ENCODE results near the gene EZR.

Gene EZR

DNA sequence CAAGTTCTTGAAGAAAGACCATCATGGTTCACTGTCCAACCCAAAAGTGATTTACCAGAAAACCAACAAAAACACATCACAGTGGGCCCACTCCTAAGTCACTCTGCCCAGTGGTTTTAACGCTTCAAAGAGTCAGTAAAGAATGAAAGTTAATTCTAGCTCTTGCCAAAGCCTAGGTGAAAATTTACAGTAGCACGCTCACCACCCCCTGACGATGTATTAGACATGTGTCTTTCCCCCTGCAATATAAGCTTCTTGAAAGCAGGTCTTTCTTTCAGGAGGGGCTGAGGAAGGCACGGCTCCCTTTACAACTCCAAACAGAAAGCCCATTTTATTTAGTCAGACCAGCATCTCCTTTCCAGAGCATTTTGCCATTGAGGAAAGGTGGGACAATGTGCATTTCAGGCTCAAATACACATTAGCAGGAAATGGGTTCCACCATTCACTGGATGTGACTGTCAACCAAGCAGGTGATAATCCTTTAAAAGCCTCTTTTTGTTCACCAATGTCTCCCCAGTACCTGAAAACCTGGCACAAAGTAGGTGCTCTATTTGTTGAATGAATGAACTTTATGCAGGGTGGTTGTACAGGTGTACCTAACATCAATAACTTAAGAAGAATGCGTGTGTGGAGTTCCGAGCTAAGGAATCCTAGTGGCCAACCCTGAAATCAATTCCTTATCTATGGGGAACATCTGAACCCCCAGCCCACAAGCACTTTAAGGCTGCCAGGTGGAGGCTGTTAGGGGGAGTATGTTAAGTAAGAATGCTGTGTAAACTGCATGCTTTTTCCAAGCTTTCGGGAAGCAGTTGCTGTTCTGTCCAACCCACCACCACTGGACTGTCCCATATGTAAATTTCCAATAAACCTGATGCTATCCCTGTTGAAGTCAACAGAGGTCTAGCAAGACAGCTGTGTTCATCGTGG lies 11.4 kb downstream of the EZR start:
- Histone ChIP-seq H3K9me3 (ENCODE audit: insufficient read depth, low read length) (peaks cover 7% of the 10 kb centered on the region; the same call in 1 of the 2 replicates), H3K4me2 (ENCODE audit: low read length) (no peak overlapping the region), H3K79me2 (ENCODE audit: low read length) (peaks cover 94% of the 10 kb centered on the region), H2AFZ (ENCODE audit: low read depth, low read length) (no peak overlapping the region), H3K27ac (ENCODE audit: low read length) (no peak overlapping the region), H3K36me3 (replicated peaks; ENCODE audit: low read depth, low read length) (peaks cover 25% of the 10 kb centered on the region), H3K9ac (ENCODE audit: low read length) (no peak overlapping the region), H3K4me1 (ENCODE audit: low read length) (peaks cover 19% of the 10 kb centered on the region), H3K4me3 (ENCODE audit: low read length) (no peak overlapping the region), H3K27me3 (ENCODE audit: low read depth, low read length) (no peaks in the 10 kb centered on the region), H4K20me1 (ENCODE audit: insufficient read depth, low read length) (peaks cover 91% of the 10 kb centered on the region)
- TF ChIP-seq EZH2phosphoT487 (IDR thresholded peaks at IDR 0.05; ENCODE audit: low read depth): no peak
- no peak for TF ChIP-seq CTCF (IDR thresholded peaks at IDR 0.05; ENCODE audit: low read depth, low read length)

GRCh38 chr6:158805698-158806377 lies 13.3 kb downstream of the EZR start:
- Histone ChIP-seq H3K9me3 (ENCODE audit: insufficient read depth, low read length) (peaks cover 7% of the 10 kb centered on the region; the same call in 1 of the 2 replicates), H3K4me3 (ENCODE audit: low read length) (no peak overlapping the region), H3K36me3 (replicated peaks; ENCODE audit: low read depth, low read length) (peaks cover 19% of the 10 kb centered on the region), H3K27me3 (ENCODE audit: low read depth, low read length) (no peaks in the 10 kb centered on the region), H3K4me1 (ENCODE audit: low read length) (peaks cover 19% of the 10 kb centered on the region), H2AFZ (ENCODE audit: low read depth, low read length) (no peak overlapping the region), H3K79me2 (ENCODE audit: low read length) (peaks cover 95% of the 10 kb centered on the region), H3K9ac (ENCODE audit: low read length) (no peak overlapping the region), H3K4me2 (ENCODE audit: low read length) (no peak overlapping the region), H4K20me1 (ENCODE audit: insufficient read depth, low read length) (peaks cover 91% of the 10 kb centered on the region), H3K27ac (ENCODE audit: low read length) (no peak overlapping the region)
- no peak for TF ChIP-seq EZH2phosphoT487 (IDR thresholded peaks at IDR 0.05; ENCODE audit: low read depth)
- TF ChIP-seq CTCF (IDR thresholded peaks at IDR 0.05; ENCODE audit: low read depth, low read length): no peak

GRCh38 chr6:158804207-158804606 lies 15.0 kb downstream of the EZR start:
- peaks cover 11% of the 10 kb centered on the region for H3K36me3 ChIP-seq (replicated peaks; ENCODE audit: low read depth, low read length)
- no peak overlapping the region for H3K9ac ChIP-seq (ENCODE audit: low read length)
- H3K4me1 ChIP-seq (ENCODE audit: low read length): peaks cover 20% of the 10 kb centered on the region
- H3K4me2 ChIP-seq (ENCODE audit: low read length): no peak overlapping the region
- TF ChIP-seq CTCF (IDR thresholded peaks at IDR 0.05; ENCODE audit: low read depth, low read length): no peak
- TF ChIP-seq EZH2phosphoT487 (IDR thresholded peaks at IDR 0.05; ENCODE audit: low read depth): no peak
- peaks cover 95% of the 10 kb centered on the region for H3K79me2 ChIP-seq (ENCODE audit: low read length)
- H3K9me3 ChIP-seq (ENCODE audit: insufficient read depth, low read length): peaks cover 5% of the 10 kb centered on the region; the same call in 1 of the 2 replicates
- H2AFZ ChIP-seq (ENCODE audit: low read depth, low read length): no peak overlapping the region
- H3K27me3 ChIP-seq (ENCODE audit: low read depth, low read length): no peaks in the 10 kb centered on the region
- no peak overlapping the region for H3K27ac ChIP-seq (ENCODE audit: low read length)
- H3K4me3 ChIP-seq (ENCODE audit: low read length): no peak overlapping the region
- H4K20me1 ChIP-seq (ENCODE audit: insufficient read depth, low read length): peaks cover 91% of the 10 kb centered on the region

DNA sequence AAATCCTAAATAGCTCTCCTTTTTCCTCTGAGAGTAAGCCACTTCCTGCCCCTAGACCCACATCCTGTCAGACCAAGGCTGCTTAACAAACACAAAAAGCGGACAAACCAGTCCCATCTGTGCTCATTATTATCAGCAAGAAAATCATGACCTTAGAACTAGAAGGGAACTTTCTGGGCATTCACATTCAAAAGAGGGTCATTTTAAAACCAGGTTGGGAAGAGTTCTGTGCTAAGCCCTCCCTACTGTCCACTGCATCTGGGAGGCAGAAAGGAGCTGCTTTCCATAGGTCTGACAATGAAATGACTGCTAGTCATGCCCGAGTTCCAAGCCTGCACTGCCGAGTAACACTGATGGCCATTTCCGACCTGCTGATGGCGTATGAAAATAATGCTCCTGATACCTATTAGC lies 15.4 kb downstream of the EZR start:
- H3K27me3 ChIP-seq (ENCODE audit: low read depth, low read length): no peaks in the 10 kb centered on the region
- H3K79me2 ChIP-seq (ENCODE audit: low read length): peaks cover 95% of the 10 kb centered on the region
- H3K4me3 ChIP-seq (ENCODE audit: low read length): no peak overlapping the region
- H3K9me3 ChIP-seq (ENCODE audit: insufficient read depth, low read length): peaks cover 3% of the 10 kb centered on the region; the same call in 1 of the 2 replicates
- no peak overlapping the region for H3K4me2 ChIP-seq (ENCODE audit: low read length)
- TF ChIP-seq CTCF (IDR thresholded peaks at IDR 0.05; ENCODE audit: low read depth, low read length): no peak
- no peak for TF ChIP-seq EZH2phosphoT487 (IDR thresholded peaks at IDR 0.05; ENCODE audit: low read depth)
- H3K36me3 ChIP-seq (replicated peaks; ENCODE audit: low read depth, low read length): peaks cover 8% of the 10 kb centered on the region
- no peak overlapping the region for H2AFZ ChIP-seq (ENCODE audit: low read depth, low read length)
- peaks cover 91% of the 10 kb centered on the region for H4K20me1 ChIP-seq (ENCODE audit: insufficient read depth, low read length)
- peaks cover 20% of the 10 kb centered on the region for H3K4me1 ChIP-seq (ENCODE audit: low read length)
- no peak overlapping the region for H3K9ac ChIP-seq (ENCODE audit: low read length)
- no peak overlapping the region for H3K27ac ChIP-seq (ENCODE audit: low read length)

Measured in OCI-LY3 (cell line).